H1 (cell line): ENCODE measurements around the gene SLC7A11. TPM values are rescaled to one million over a fixed set of nuclear protein-coding genes. Genes with fewer than 3 reads are reported as not detected.

Experiments used
- CTCF ChIA-PET: fragments of 300-600 bp; sonication (Branson Sonifier 250); formaldehyde crosslinking; loops from one replicate; lab custom pipeline; 2021; ENCODE audit not compliant: partially characterized antibody; lab: Charles Lee
- POLR2A ChIA-PET: fragments of 300-600 bp; sonication (Branson Sonifier 250); formaldehyde crosslinking; loops from one replicate; lab custom pipeline; 2021; ENCODE audit warnings: inconsistent platforms; ENCODE audit not compliant: partially characterized antibody; lab: Charles Lee
- DNase-seq, 2 experiments: peaks; one replicate each; pipeline versions ENCODE4 v3.0.0 to v3.0.0-alpha.2; 2010 to 2022; ENCODE audit warnings: low spot score in 2 of 2, low read depth in 1 of 2, mixed read lengths in 1 of 2
- FAIRE-seq: peaks from 2 replicates; lab custom pipeline; 2011; peaks lifted over from hg19 to GRCh38; lab: Jason Lieb, UNC
- H2AFZ ChIP-seq: 2 replicates; pipeline ENCODE4 v1.8.1; 2012; ENCODE audit warnings: low read length, inconsistent platforms
- H2AK5ac ChIP-seq: 2 replicates; pipeline ENCODE4 v1.6.1; 2013; ENCODE audit warnings: low read depth, low read length
- H2BK120ac ChIP-seq: replicated peaks from 2 replicates; pipeline ENCODE3; 2013; ENCODE audit warnings: low read depth, low read length, inconsistent platforms
- H2BK12ac ChIP-seq: 2 replicates; pipeline ENCODE4 v1.6.1; 2013; ENCODE audit warnings: low read depth, low read length
- H2BK15ac ChIP-seq: 2 replicates; pipeline ENCODE4 v1.6.1; 2013; ENCODE audit warnings: low read length
- H2BK20ac ChIP-seq: 2 replicates; pipeline ENCODE4 v1.6.1; 2013; ENCODE audit warnings: low read length
- H2BK5ac ChIP-seq: 2 replicates; pipeline ENCODE4 v1.6.1; 2013; ENCODE audit warnings: low read depth, low read length
- H3K14ac ChIP-seq: 2 replicates; pipeline ENCODE4 v1.6.1; 2013; ENCODE audit warnings: inconsistent platforms; ENCODE audit not compliant: insufficient read length
- H3K18ac ChIP-seq: 2 replicates; pipeline ENCODE4 v1.6.1; 2013; ENCODE audit warnings: low read length; ENCODE audit errors: extremely low read depth
- H3K23ac ChIP-seq: 2 replicates; pipeline ENCODE4 v1.6.1; 2013; ENCODE audit warnings: inconsistent platforms; ENCODE audit not compliant: insufficient read length
- H3K23me2 ChIP-seq: 2 replicates; pipeline ENCODE4 v1.6.1; 2013; ENCODE audit warnings: low read depth, low read length
- H3K27ac ChIP-seq: 2 replicates; pipeline ENCODE4 v1.6.1; 2011; ENCODE audit warnings: low read depth, low read length, inconsistent platforms
- H3K27me3 ChIP-seq, 4 experiments: replicated peaks in 1 of 4; 1 replicate in 1 of 4; 2 replicates in 3 of 4; pipeline versions ENCODE4 v1.6.1 to v1.8.1; 2011 to 2013; ENCODE audit warnings: low read length in 3 of 4, mild to moderate bottlenecking in 3 of 4, inconsistent platforms in 2 of 4, mixed read lengths in 2 of 4, moderate library complexity in 1 of 4; ENCODE audit not compliant: control insufficient read depth in 3 of 4, insufficient read depth in 3 of 4; ENCODE audit errors: extremely low read depth in 1 of 4
- H3K36me3 ChIP-seq, 4 experiments: 2 replicates each; pipeline versions ENCODE4 v1.6.1 to v1.8.1; 2011 to 2013; ENCODE audit warnings: mild to moderate bottlenecking in 4 of 4, low read length in 3 of 4, moderate library complexity in 2 of 4, control low read depth in 1 of 4, inconsistent platforms in 1 of 4; ENCODE audit not compliant: insufficient read depth in 4 of 4, control insufficient read depth in 2 of 4
- H3K4ac ChIP-seq: replicated peaks from 2 replicates; pipeline ENCODE3; 2013; ENCODE audit warnings: low read length, low read depth, mixed read lengths, inconsistent platforms; ENCODE audit not compliant: insufficient read length
- H3K4me1 ChIP-seq, 4 experiments: replicated peaks in 1 of 4; 1 replicate in 1 of 4; 2 replicates in 3 of 4; pipeline versions ENCODE4 v1.6.1 to v1.8.1; 2011 to 2013; ENCODE audit warnings: low read length in 3 of 4, inconsistent platforms in 2 of 4, mixed read lengths in 1 of 4; ENCODE audit not compliant: insufficient read depth in 4 of 4, control insufficient read depth in 3 of 4
- H3K4me2 ChIP-seq, 2 experiments: 2 replicates each; pipeline versions ENCODE4 v1.6.1 to v1.8.1; 2011 to 2013; ENCODE audit warnings: low read depth in 2 of 2, low read length in 2 of 2, control low read depth in 1 of 2, inconsistent platforms in 1 of 2, mild to moderate bottlenecking in 1 of 2; ENCODE audit not compliant: insufficient read depth in 1 of 2
- H3K4me3 ChIP-seq, 4 experiments: fragments of 200-600, 300-600 bp in 1 of 4; sonication (generic), shearing (Covaris generic), sonication (Bioruptor Twin) in 1 of 4; 2 replicates each; pipeline versions ENCODE4 v1.5.1 to v1.8.1; 2011 to 2016; ENCODE audit warnings: low read length in 4 of 4, low read depth in 3 of 4, control low read depth in 2 of 4, inconsistent platforms in 2 of 4, mild to moderate bottlenecking in 2 of 4, mixed read lengths in 1 of 4, moderate library complexity in 1 of 4; ENCODE audit not compliant: insufficient read depth in 2 of 4; ENCODE audit errors: extremely low read depth in 1 of 4
- H3K56ac ChIP-seq: replicated peaks from 2 replicates; pipeline ENCODE3; 2013; ENCODE audit warnings: low read depth, mild to moderate bottlenecking, mixed read lengths, low read length, inconsistent platforms; ENCODE audit not compliant: insufficient read length
- H3K79me1 ChIP-seq: 2 replicates; pipeline ENCODE4 v1.6.1; 2013; ENCODE audit warnings: low read depth, low read length, control low read depth
- H3K79me2 ChIP-seq, 2 experiments: 2 replicates each; pipeline versions ENCODE4 v1.6.1 to v1.8.1; 2012 to 2013; ENCODE audit warnings: low read length in 2 of 2, mild to moderate bottlenecking in 2 of 2, inconsistent platforms in 1 of 2; ENCODE audit not compliant: insufficient read depth in 2 of 2, control insufficient read depth in 1 of 2
- H3K9ac ChIP-seq, 4 experiments: replicated peaks in 1 of 4; 1 replicate in 1 of 4; 2 replicates in 3 of 4; pipeline versions ENCODE4 v1.6.1 to v1.8.1; 2011 to 2013; ENCODE audit warnings: low read depth in 3 of 4, low read length in 3 of 4, control low read depth in 2 of 4, mild to moderate bottlenecking in 2 of 4, moderate library complexity in 2 of 4, inconsistent platforms in 1 of 4; ENCODE audit errors: extremely low read depth in 1 of 4
- H3K9me3 ChIP-seq, 2 experiments: 2 replicates each; pipeline versions ENCODE4 v1.6.1 to v1.8.1; 2012 to 2013; ENCODE audit warnings: mild to moderate bottlenecking in 2 of 2, moderate library complexity in 2 of 2, control low read depth in 1 of 2, inconsistent platforms in 1 of 2, low read depth in 1 of 2, low read length in 1 of 2, mixed read lengths in 1 of 2; ENCODE audit not compliant: insufficient read depth in 2 of 2
- H4K20me1 ChIP-seq, 2 experiments: replicated peaks in 1 of 2; 2 replicates each; pipeline versions ENCODE3 to v1.8.1; 2011 to 2013; ENCODE audit warnings: inconsistent platforms in 2 of 2, low read length in 2 of 2, mild to moderate bottlenecking in 1 of 2; ENCODE audit not compliant: insufficient read depth in 2 of 2, control insufficient read depth in 1 of 2
- H4K5ac ChIP-seq: 2 replicates; pipeline ENCODE4 v1.6.1; 2013; ENCODE audit warnings: low read length, low read depth, mixed read lengths, inconsistent platforms; ENCODE audit not compliant: insufficient read length
- H4K8ac ChIP-seq: 2 replicates; pipeline ENCODE4 v1.8.0; 2013; ENCODE audit warnings: mild to moderate bottlenecking, moderate library complexity, low read length, inconsistent platforms; ENCODE audit not compliant: insufficient read depth; ENCODE audit errors: extremely low read depth
- H4K91ac ChIP-seq: replicated peaks from 2 replicates; pipeline ENCODE3; 2013; ENCODE audit warnings: low read length, mixed read lengths, inconsistent platforms; ENCODE audit not compliant: insufficient read length
- BRCA1 ChIP-seq: IDR thresholded peaks from 2 replicates; pipeline ENCODE4 v1.6.1; 2012; ENCODE audit warnings: low read depth, low read length, improper control_type of control experiment
- CBX8 ChIP-seq: fragments of 300-800, 300-1000 bp; sonication (generic); IDR thresholded peaks from 2 replicates; pipeline ENCODE4 v1.7.1; 2016; ENCODE audit warnings: low read depth, low read length, borderline replicate concordance
- CREB1 ChIP-seq: IDR thresholded peaks from 2 replicates; pipeline ENCODE4 v1.6.1; 2012; ENCODE audit warnings: inconsistent platforms
- CTBP2 ChIP-seq: IDR thresholded peaks from 2 replicates; pipeline ENCODE4 v1.7.0; 2011; ENCODE audit warnings: borderline replicate concordance, mild to moderate bottlenecking, moderate library complexity, mixed read lengths, low read length; ENCODE audit not compliant: insufficient read depth, insufficient read length
- EGR1 ChIP-seq: IDR thresholded peaks from 2 replicates; pipeline ENCODE4 v1.6.1; 2011; ENCODE audit warnings: low read depth, low read length, borderline replicate concordance
- GTF2F1 ChIP-seq: IDR thresholded peaks from 2 replicates; pipeline ENCODE4 v1.6.1; 2012; ENCODE audit warnings: low read depth, low read length, improper control_type of control experiment, borderline replicate concordance
- HDAC2 ChIP-seq, 2 experiments: fragments of 300-600 bp in 1 of 2; sonication (generic) in 1 of 2; IDR thresholded peaks; 2 replicates each; pipeline ENCODE4 v1.6.1; 2011 to 2012; ENCODE audit warnings: low read depth in 2 of 2, low read length in 2 of 2, mild to moderate bottlenecking in 2 of 2, moderate library complexity in 2 of 2, borderline replicate concordance in 1 of 2, inconsistent platforms in 1 of 2
- KDM5A ChIP-seq: fragments of 200-600 bp; IDR thresholded peaks from 2 replicates; pipeline ENCODE4 v1.7.1; 2012; ENCODE audit warnings: mild to moderate bottlenecking, low read length, inconsistent platforms, mixed read lengths
- PHF8 ChIP-seq: fragments of 200-600 bp; sonication (generic); conservative IDR thresholded peaks from 2 replicates; pipeline ENCODE4 v1.7.1; 2012; ENCODE audit warnings: low read depth, mild to moderate bottlenecking, inconsistent platforms, low read length, moderate library complexity
- RBBP5 ChIP-seq: IDR thresholded peaks from 2 replicates; pipeline ENCODE4 v1.7.1; 2012; ENCODE audit warnings: low read depth, mild to moderate bottlenecking, inconsistent platforms, low read length, moderate library complexity, borderline replicate concordance
- RNF2 ChIP-seq: fragments of 200-900, 300-1000 bp; sonication (generic); IDR thresholded peaks from 2 replicates; pipeline ENCODE4 v1.7.1; 2016; ENCODE audit warnings: borderline replicate concordance, low read depth, mild to moderate bottlenecking, antibody characterized with exemption, low read length; ENCODE audit not compliant: poor library complexity, severe bottlenecking; ENCODE audit errors: missing control alignments
- SIRT6 ChIP-seq: IDR thresholded peaks from one replicate; pipeline ENCODE4 v1.7.1; 2012; ENCODE audit warnings: low read length, inconsistent platforms
- SP2 ChIP-seq: IDR thresholded peaks from 2 replicates; pipeline ENCODE4 v1.6.1; 2012; ENCODE audit warnings: mild to moderate bottlenecking, low read length, inconsistent platforms
- SRF ChIP-seq: IDR thresholded peaks from 2 replicates; pipeline ENCODE4 v1.6.1; 2011; ENCODE audit warnings: mild to moderate bottlenecking, low read depth, low read length, moderate library complexity
- TAF7 ChIP-seq: optimal IDR thresholded peaks from 2 replicates; pipeline ENCODE3; 2011; ENCODE audit warnings: low read depth, mild to moderate bottlenecking, inconsistent platforms, low read length, moderate library complexity, borderline replicate concordance
- WGBS, 2 experiments: shearing (Covaris generic) in 1 of 2; methylation state at CpG; one replicate each; pipeline versions ENCODE4 v1.1.6 to v1.1.7; 2013 to 2015; ENCODE audit warnings: low lambda C conversion rate in 2 of 2, mixed read lengths in 2 of 2, inconsistent platforms in 1 of 2, low coverage in 1 of 2, missing lambda C conversion rate in 1 of 2; ENCODE audit not compliant: insufficient replicate concordance in 2 of 2, insufficient coverage in 1 of 2, insufficient read length in 1 of 2; ENCODE audit errors: extremely low coverage in 1 of 2, missing lambda C conversion rate in 1 of 2; 5-methylcytosine and 5-hydroxymethylcytosine counted together
- polyA plus RNA-seq, 7 experiments: library from polyadenylated mRNA; depleted of rRNA in 3 of 7; stranded (reverse) in 5 of 7; unstranded in 2 of 7; fragments of >200 nt in 5 of 7; fragments of 200-250 nt in 2 of 7; gene quantifications; 1 replicate in 5 of 7; 2 replicates in 1 of 7; 4 replicates in 1 of 7; pipeline versions ENCODE4 v1.2.1 to v1.2.3, GENCODE V29; 2011 to 2013; ENCODE audit warnings: missing spikeins in 2 of 7, mixed read lengths in 2 of 7
- total RNA-seq: library from RNA; stranded (reverse); fragmentation: NEBNext Ultra II Directional; extraction: Animal tissue kit (Norgen Biotek cat#: 25700); gene quantifications from 2 replicates; pipeline ENCODE4 v1.2.1, GENCODE V29; 2021

Gene SLC7A11
- total and polyA plus RNA-seq, 2 of the 8 experiments (the other 6 are each of a cell fraction or from before 2014, with no cell fraction given): 6.6 to 17.0 TPM

- H3K79me1 ChIP-seq: no peaks in the 10 kb centered on the region
- no peak overlapping the region for H3K4me3 ChIP-seq
- H4K91ac ChIP-seq: no peak overlapping the region
- WGBS, 2 experiments: 87% methylated on average over 2 of the region's 2 CpGs; no CpG with 5 or more reads in 1 of the 2 experiments
- H2AFZ ChIP-seq: no peak overlapping the region
- H4K8ac ChIP-seq: no peak overlapping the region
- H2BK20ac ChIP-seq: no peak overlapping the region
- no peak overlapping the region for H4K5ac ChIP-seq
- no peak overlapping the region for H3K4me2 ChIP-seq
- H2BK5ac ChIP-seq: no peak overlapping the region
- no peak overlapping the region for H3K23ac ChIP-seq
- H3K56ac ChIP-seq: no peak overlapping the region
- no peak overlapping the region for H3K18ac ChIP-seq
- no peaks in the 10 kb centered on the region for H3K9me3 ChIP-seq
- H3K27me3 ChIP-seq: no peaks in the 10 kb centered on the region
- no peak overlapping the region for H3K27ac ChIP-seq
- H3K23me2 ChIP-seq: no peaks in the 10 kb centered on the region; the same call in 1 of the 2 replicates
- no peak overlapping the region for H3K14ac ChIP-seq
- ChIA-PET POLR2A (no interaction called here), CTCF (no interaction called here)
- no peak overlapping the region for H2BK12ac ChIP-seq
- no peak overlapping the region for H3K4ac ChIP-seq
- DNase-seq: no peak
- no peaks in the 10 kb centered on the region for H3K79me2 ChIP-seq
- H2AK5ac ChIP-seq: no peak overlapping the region
- no peak overlapping the region for H3K9ac ChIP-seq
- FAIRE-seq: no peak
- H4K20me1 ChIP-seq: no peaks in the 10 kb centered on the region
- H3K36me3 ChIP-seq: no peaks in the 10 kb centered on the region
- no peak overlapping the region for H2BK15ac ChIP-seq
- no peak overlapping the region for H2BK120ac ChIP-seq
- no peaks in the 10 kb centered on the region for H3K4me1 ChIP-seq
- no peak for TF ChIP-seq HDAC2 (IDR thresholded peaks at IDR 0.05; ENCODE audit: borderline replicate concordance in 1 of 2, low read depth in 2 of 2, low read length in 2 of 2)
- TF ChIP-seq BRCA1: no peak
- TF ChIP-seq SIRT6: no peak
- TF ChIP-seq KDM5A: no peak
- no peak for TF ChIP-seq CTBP2
- no peak for TF ChIP-seq GTF2F1
- TF ChIP-seq SRF: no peak
- no peak for TF ChIP-seq RBBP5
- no peak for TF ChIP-seq CREB1
- TF ChIP-seq CBX8: no peak
- TF ChIP-seq EGR1: no peak
- no peak for TF ChIP-seq PHF8
- no peak for TF ChIP-seq TAF7
- no peak for TF ChIP-seq SP2
- no peak for TF ChIP-seq RNF2
These were observed 17.7 kb upstream of the SLC7A11 start for GRCh38 chr4:138259824-138260223.
